Diencephalon (tissue), 1 donor: ENCODE data around the gene OR1L1. TPM values are rescaled to one million over a fixed set of nuclear protein-coding genes. Genes with fewer than 3 reads are reported as not detected.

Experiments used
- total RNA-seq: library from RNA; depleted of rRNA; stranded (reverse); fragments of >200 nt; gene quantifications from one replicate; pipeline ENCODE4 v1.2.3, GENCODE V29; 2014

Gene OR1L1
- total RNA-seq: not detected

GRCh38 chr9:122661416-122661815 is at the start of gene OR1L1:
Gene OR1L1, plus strand, starts transcription at chr9:122661716. Its CDS starts 0 bp downstream, at chr9:122661716.

GRCh38 chr9:122614362-122614761 is 47.2 kb upstream of the OR1L1 start, which contains the start of gene OR1Q1:
Gene OR1Q1, plus strand, starts transcription at chr9:122614738. Its CDS starts 0 bp downstream, at chr9:122614738.

GRCh38 chr9:122657527-122657926 is 4.0 kb upstream of the OR1L1 start, which contains the start of gene OR1B1:
Gene OR1B1, minus strand, starts transcription at chr9:122657627.

Other genes starting within 250 kb of the OR1L1 start
- gene OR1J1, start 183.8 kb upstream of the OR1L1 start, total RNA-seq: not detected
- not detected for gene OR1J2, start 150.9 kb upstream of the OR1L1 start, total RNA-seq
- gene OR1J4, start 142.6 kb upstream of the OR1L1 start, total RNA-seq: not detected
- gene OR1N1, start 134.4 kb upstream of the OR1L1 start, total RNA-seq: not detected
- not detected for gene OR1N2, start 108.6 kb upstream of the OR1L1 start, total RNA-seq
- not detected for gene OR1L8, start 78.3 kb upstream of the OR1L1 start, total RNA-seq
- not detected for gene OR1Q1, start 47.0 kb upstream of the OR1L1 start, total RNA-seq
- not detected for gene OR1B1, start 4.1 kb upstream of the OR1L1 start, total RNA-seq
- not detected for gene OR1L3, start 13.4 kb downstream of the OR1L1 start, total RNA-seq
- gene OR1L4, start 62.3 kb downstream of the OR1L1 start, total RNA-seq: not detected
- not detected for gene OR1L6, start 80.6 kb downstream of the OR1L1 start, total RNA-seq
- not detected for gene OR5C1, start 127.2 kb downstream of the OR1L1 start, total RNA-seq
- gene OR1K1, start 138.4 kb downstream of the OR1L1 start, total RNA-seq: not detected
- 51.2 TPM for gene PDCL, start 166.9 kb downstream of the OR1L1 start, total RNA-seq
- 98.5 TPM for gene RC3H2, start 243.6 kb downstream of the OR1L1 start, total RNA-seq